GM18868 (cell line): ENCODE data around the gene ERN1.
A peak's percentile ranks its signal among the peaks of the same experiment; 100 is the strongest.
"Not testable (repeated sequence)": the region's sequence is repeated elsewhere in the genome, so short reads cannot be mapped to it uniquely, and the experiment has no call there.

Source experiments
- ATAC-seq: cut with Tn5 transposase; IDR thresholded peaks from one replicate; pipeline ENCODE4 v1.9.1; 2021; ENCODE audit warnings: mild to moderate bottlenecking, moderate library complexity; ENCODE audit not compliant: unreplicated experiment

ERN1 gene

DNA sequence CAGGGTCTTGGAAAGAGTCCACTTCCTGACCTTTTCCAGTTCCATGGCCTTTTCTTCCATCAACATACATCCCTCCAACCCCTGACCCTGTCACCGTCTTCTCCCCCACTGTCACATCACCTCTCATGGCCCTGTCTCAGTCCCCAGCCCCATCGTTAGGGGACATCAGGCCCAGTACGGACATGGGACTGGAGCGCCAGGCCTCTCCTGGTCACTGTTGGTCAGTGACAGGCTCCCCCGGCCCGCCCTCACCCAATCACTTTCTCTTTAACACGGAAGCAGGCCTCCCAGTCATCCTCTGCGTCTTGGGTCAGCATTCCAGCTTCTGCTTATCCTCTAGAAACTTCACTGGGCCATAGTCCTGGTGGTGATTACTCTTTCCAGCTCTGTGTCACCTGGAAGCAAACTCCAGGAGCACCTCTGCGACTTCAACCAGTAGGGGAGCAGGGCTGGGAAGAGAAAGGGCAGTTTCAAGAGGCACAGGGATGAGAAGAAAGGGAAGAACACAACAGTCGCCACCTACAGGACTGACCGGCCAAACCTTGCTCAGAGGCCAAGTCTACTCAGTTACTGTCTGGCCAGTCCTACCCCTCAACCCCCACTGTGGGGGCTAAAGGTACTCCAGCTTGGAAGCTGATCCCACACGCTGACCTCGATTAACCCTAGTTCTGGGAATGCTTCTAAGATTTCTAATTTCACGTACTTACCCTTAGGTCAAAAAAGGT lies 93.6 kb downstream of the ERN1 start:
- no peak for ATAC-seq

DNA sequence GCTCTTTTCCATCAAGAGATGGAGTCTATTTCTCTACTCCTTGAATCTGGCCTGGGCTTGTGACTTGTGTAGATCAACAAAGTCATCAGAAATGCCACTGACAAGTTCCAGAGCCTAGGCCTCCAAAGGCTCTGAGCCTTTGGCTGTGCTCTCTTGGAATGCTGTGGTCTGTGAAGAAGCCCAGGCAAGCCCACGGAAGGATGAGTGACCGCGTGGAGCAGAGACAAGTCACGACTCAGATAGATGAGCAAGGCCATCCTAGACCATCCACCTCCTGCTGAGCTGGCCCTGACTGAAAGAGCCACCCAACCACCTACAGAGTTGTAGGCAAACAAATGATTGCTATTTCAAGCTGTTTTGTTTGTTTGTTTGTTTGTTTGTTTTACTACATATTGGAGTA lies 97.9 kb downstream of the ERN1 start:
- ATAC-seq = no peak

DNA sequence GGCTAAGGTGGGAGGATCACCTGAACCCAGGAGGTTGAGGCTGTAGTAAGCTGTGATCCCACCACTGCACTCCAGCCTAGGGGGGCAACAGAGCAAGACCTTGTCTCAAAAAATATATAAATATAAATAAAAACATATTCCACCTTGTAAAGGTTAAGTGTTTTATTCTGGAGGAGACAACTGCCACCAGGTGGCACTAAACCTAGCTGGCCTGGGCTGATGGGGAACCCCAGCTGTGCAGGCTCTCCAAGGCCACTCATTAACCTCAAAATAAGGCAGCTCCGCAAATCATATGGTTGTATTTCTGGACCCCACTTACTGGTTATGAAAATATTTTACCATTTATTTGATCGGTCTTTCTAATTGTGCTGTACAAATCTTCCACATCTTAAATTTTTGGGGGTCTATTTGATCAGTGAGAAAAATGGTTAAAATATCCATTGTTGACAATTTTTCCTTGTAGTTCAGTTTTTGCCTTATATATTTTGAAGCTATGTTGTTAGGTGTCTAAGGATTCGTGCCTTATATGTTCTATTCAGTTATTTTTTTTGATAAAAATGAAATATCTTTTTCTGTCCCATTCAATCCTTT lies 101.0 kb downstream of the ERN1 start:
- ATAC-seq = no peak

DNA sequence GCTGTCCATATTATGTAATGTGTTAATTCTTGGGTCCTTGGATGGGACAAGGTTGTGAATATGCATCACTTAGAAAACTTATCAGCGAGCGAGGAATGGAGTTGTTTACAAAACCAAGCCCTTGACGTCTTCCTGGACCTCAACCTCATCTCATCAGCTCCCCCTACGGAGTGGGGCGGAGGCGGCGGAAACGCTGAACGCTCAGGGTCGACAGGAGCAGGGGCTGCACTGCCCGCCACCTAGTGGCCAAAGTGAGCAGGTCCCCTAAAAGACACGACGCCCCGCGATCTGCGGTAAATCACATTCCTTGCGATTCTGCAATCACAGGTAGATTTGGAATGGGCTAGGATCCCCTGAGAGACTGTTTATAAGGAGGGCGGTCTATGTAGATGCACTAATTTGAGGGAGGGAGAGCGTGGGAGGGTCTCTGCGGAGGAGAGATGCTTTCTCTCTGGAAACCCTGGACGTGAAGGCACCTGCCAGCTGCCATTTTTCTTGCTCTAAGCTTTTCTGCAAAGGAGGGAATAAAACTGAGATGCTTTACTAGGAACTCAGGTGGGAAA lies 104.1 kb downstream of the ERN1 start:
- peak; percentile 74 for ATAC-seq

DNA sequence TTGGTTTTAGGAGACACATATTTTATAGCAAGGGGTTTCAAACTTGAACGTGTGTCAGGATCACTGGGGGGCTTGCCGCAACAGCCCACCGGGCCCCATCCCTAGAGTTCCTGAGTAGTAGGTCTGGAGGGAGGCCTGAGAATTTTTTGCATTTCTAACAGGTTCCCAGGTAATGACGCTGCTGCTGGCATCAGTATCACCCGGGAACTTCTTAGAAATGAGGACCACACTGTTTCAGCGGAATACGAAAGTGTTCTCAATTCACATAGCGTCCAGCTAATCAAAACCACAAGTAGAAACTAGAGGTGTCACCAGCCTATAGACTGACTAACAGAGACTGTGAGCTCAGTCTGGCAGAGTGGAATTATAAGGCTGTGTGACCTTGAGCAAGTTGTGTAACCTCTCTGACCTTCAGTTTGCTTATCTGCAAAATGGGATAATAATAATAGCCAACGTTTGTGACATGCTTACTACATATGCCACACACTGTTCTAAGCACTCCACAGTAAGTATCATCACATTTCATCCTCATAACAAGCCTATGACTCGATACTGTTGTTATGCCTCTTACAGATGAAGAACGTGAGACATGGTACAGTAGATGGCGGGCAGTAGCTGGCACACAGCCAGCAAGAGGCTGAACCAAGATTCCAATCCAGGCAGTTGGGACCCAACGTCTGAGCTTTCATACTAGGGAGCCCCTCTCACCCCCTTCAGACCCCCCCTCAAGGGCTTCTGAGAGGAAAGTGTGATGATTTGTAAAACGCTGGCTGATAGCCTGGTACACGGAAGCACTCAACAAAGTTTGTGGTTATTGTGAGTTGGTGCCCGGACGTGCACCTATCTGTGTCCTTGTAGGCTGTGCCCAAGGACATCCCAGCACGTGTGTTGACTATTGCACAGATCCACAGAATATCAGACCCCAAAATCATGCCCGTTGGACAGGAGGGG lies 104.9 kb downstream of the ERN1 start:
- ATAC-seq = no peak

DNA sequence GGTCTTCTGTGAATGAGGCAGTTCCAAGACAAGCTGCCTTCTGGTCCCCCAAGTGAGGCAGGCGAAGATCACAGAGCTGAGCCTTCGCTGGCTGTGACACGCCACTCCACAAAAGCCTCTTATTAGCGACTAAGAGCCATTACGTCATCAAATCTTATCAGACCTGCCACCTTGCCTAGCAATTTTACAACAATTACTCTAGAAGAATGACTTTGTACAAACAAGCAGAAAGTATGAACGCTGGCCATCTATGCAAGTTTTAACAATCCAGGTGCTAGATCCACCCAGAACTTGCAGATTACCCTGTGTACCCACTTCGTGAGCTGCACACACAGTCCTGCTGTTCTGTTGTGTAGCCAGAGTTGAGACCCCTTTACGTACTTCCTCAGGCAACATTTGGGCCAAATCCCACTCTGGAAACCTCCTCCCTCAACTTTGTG lies 105.7 kb downstream of the ERN1 start:
- no peak for ATAC-seq

DNA sequence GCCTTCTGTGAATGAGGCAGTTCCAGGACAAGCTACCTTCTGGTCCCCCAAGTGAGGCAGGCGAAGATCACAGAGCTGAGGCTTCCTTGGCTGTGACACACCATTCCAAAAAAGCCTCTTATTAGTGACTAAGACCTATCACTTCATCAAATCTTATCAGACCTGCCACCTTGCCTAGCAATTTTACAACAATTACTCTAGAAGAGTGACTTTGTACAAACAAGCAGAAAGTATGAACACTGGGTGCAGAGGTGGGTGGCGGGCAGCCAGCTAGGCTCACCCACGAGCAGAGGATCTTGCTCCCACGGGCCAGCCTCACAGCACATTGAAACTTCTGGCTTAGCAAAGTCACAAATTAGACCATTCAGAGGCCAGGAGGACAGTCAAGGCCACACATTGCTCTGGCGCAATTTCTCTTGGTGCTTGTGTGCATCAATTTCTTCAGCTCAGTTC lies 107.3 kb downstream of the ERN1 start:
- no peak for ATAC-seq

DNA sequence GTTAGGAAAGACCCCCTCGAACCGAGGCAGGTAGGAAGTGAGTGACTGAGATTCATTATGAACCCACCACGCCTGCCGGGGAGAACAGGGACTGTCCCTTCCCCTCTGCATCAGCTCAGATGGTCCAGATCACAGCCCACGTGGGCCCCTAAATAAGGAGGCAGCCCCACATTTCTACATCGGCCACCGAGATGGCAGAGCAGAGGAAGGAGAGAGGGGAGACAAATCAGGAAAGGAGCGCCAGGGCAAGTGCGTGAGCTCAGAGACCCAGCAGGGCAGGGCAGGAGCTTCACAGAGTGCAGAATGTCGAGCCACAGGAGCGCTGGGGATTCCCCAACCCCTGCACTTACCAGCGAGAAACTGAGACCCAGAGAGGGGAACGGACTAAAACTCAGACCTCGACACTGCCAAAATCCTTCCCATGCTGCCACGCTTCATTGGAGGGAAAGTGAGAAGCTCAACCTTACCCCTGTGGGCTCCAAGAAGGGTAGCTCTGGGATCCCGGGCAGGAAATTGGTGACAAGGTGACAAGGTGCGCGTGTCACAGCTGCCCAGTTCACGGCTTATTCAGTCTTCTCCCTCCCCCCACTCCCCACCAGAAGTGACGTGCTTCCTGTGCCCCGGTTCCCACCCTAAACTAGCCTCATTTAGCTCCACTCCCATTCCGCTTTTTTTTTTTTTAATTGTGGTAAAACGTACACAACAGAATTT lies 109.7 kb downstream of the ERN1 start, which contains the start of gene ICAM2:
ICAM2 (minus strand) TSS at position 578 of the 711 bp plus-strand sequence. CDS start 13,942 bp downstream, outside the sequence.
- ATAC-seq = peak; percentile 62

DNA sequence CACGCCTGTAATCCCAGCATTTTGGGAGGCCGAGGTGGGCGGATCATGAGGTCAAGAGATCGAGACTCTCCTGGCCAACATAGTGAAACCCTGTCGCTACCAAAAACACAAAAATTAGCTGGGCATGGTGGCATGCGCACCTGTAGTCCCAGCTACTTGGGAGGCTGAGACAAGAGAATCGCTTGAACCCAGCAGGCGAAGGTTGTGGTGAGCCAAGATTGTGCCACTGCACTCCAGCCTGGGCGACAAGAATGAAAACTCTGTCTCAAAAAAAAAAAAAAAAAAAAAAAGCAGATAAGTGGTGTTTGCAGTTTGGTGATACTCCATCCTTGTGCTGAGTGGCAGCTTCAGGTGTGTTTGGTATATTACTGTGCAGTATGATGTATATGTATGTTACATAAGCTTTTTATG lies 110.4 kb downstream of the ERN1 start:
- ATAC-seq = peak; percentile 7

DNA sequence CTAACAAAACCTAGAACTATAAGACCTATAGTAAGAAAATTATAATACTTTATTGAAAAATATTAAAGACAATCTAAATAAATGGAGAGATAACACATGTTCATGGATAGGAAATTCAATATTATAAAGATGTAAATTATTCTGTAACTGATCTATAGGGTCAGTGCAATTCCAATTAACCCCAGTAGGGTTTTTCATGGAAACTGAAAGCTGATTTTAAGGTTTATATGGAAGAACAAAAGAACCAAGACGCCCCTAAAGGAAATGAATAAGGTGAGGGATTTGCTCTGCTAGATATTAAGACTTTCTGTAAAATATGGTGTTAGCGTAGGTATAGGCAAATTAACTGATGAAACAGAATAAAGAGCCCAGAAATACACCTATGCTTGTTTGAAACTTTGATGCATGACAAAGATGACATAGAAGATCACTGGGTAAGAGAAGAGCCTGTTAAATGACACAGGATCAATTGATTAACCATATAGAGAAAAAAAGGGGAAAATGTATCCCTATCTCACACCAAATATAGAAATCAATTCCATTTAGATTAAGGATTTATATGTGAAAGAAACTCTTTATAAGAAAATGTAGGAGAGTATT lies 112.5 kb downstream of the ERN1 start:
- ATAC-seq = no peak

DNA sequence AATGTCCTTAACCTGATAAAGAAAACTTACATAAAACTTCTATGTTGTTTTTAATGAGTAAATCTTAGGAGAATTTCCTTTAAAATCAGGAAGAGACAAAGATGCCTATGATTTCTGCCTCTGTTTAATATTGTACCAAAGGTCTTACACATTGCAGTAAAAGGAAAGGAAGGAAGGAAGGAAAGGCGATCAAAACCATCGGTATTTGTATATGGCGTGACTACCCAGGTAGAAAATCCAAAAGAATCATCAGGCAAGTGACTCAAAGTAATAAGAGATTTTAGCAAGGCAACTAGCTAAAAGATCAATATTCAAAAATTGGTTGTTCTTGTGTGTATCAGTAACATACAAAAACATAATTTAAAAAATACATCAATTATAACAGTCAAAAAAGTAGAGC lies 113.0 kb downstream of the ERN1 start:
- ATAC-seq = no peak

DNA sequence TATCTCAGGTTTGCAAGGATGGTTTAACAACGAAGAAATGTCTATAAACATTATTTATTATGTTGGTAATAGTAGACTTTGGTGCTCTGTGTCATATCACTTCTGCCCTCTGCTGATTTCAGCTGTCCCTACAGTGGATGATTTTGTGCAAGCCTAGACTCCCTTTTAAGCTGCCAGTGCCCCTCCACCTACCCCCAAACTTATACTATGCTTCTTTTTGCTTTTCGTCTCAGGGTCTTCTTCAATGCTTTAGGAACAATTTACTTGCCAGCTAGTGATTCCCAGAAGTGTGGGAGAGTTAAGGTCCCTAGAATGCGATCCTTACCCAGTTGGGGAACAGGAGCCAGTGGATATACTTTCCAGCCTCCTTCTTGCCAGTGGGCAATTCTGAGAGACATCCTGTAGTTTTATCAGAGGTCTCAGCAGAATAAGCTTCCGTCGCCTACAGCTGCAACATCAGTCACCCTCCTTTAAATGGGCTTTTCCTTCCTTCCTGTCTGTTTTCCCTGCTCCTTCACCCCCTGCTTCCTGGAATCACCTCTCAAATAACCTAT lies 113.6 kb downstream of the ERN1 start:
- no peak for ATAC-seq

DNA sequence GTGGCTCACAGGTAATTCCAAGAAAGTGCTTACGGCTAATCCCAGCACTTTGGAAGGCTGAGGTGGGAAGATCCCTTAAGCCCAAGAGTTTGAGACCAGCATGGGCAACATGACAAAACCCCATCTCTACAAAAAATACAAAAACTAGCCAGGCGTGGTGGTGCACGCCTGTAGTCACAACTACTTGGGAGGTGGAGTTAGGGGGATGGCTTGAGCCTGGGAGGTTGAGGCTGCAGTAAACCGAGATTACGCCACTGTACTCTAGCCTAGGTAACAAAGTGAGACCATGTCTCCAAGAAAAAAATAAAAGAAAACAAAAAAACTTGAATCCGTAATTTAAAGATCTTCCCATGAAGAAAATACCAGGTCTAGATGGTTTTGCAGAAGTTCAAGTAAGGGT lies 114.5 kb downstream of the ERN1 start:
- ATAC-seq = no peak

DNA sequence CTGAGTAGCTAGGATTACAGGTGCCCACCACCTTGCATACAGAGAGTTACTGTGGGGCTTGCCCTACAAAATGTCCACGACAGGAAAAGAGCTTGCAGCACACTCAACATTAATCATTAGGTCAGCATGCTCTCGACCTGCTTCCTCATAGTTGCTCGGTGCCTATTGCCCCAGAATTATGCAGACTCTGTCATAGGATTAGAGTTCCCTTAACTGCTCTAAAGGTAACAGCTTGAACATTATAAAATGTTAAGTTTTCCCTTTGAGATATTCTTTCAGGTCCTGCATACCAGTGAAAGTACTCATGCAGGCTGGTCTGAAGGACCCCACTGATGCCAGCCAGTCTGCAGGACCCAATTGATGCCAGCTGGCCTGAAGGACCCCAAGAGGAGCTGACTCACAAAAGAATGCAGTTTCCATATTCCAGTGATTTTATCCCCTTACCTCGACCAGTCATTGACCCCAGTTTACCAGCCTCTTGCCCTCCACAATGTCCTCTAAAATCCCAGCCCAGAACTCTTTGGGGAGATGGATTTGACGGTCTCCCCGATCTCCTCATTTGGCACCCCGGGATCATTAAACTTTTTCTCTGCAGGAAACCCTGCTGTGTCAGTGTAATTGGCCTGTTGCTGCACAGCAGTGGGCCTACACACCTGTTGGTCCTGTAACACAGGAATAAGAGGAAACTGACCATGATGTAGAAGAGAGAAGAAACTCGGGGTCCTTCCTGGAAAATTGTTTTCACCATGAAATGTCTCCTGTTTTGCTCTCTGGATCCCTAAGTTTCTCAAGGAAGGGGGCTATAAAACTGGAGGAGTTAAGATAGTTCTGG lies 120.2 kb downstream of the ERN1 start:
- ATAC-seq = no peak

DNA sequence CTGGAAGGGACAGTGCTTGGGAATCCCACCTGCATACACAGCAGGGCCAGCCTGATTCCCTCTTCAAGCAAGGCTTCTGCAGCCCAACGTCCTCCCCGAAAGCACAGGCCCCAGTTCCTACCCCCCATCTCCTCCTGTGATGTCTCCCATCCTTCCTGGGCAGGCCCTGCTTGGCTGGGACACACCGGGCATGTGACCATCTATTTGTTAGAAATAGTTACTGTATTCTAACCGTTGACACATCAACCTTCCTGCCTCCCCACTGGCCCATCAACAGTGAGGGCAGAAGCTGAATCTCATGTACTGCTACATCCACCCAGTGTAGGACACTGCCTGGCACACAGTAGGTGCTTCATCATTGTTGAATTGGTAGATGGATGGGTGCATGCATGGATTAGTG lies 121.1 kb downstream of the ERN1 start:
- ATAC-seq = no peak

DNA sequence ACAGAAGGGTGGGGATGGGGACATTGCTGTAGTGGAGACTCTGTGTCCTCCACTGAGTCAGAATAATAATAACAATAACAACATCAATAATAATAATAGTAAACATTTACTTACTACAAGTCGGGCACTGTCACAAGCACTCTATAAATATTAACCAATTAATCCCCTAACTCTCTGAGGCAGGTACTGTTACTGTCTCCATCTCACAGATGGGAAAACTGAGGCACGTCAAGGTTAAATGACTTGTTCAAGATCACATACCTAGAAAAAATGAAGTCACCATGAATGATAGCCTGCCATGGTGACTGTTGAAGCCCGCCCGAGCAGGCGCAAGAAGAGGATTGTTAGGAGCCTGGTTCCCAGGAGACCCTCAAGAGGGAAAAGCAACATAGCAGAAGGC lies 121.6 kb downstream of the ERN1 start:
- ATAC-seq = no peak

DNA sequence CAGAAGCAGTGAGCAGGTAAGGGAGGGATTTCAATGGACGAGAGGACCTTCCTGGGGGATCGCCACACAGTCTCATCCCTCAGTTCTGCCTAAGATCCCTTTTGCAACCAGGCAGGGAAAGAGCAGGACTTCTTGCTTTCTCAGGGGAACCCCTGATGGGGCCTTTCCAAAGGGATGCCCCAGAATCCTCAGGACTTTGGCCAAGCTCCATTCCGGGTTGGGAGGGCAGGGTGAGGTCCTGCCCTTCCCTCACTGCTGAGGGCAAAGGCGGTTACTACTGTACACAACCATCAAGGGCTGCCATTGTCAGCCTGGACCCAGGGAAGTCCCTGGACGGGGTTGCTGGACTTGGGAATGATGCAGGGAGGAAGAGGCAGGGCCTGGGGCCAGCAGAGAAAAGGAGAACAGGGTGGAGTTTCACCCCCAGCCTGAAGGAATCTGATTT lies 122.1 kb downstream of the ERN1 start:
- ATAC-seq = no peak

DNA sequence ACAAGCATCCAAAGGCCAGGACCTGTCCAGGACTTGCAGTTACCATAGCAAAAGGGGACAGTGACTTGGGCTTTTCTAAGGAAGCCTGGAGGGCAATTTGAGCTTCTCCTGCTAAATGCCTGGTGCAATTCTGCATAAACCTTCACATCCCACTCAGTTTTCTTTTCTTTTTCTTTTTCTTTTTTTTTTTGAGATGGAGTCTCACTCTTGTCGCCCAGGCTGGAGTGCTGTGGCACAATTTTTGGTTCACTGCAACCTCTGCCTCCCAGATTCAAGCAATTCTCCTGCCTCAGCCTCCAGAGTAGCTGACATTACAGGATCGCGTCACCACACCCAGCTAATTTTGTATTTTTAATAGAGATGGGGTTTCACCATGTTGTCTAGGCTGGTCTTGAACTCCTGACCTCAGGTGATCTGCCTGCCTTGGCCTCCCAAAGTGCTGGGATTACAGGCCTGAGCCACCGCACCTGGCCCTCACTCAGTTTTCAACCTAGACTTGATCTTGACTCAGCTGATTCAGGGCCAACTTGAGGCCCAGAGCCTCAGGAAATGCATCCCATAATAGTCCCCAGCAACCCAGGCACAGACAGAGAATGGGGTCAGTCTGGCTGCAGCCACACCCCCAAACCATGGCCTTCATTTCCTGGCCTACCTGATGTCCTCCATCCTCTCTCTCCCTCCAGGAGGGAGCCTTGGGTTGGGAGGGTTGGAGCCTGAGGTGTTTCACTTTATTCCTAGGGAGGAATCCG lies 122.7 kb downstream of the ERN1 start:
- not testable (repeated sequence) for ATAC-seq
